ENCODE measurements around the gene EXOC2. TPM values are rescaled to one million over a fixed set of nuclear protein-coding genes. Genes with fewer than 3 reads are reported as not detected.
"Not testable (repeated sequence)": the region's sequence is repeated elsewhere in the genome, so short reads cannot be mapped to it uniquely, and the experiment has no call there.

The EXOC2 gene
- total and polyA plus RNA-seq, 2 experiments from 2014 or later: 28.9 to 29.2 TPM

DNA sequence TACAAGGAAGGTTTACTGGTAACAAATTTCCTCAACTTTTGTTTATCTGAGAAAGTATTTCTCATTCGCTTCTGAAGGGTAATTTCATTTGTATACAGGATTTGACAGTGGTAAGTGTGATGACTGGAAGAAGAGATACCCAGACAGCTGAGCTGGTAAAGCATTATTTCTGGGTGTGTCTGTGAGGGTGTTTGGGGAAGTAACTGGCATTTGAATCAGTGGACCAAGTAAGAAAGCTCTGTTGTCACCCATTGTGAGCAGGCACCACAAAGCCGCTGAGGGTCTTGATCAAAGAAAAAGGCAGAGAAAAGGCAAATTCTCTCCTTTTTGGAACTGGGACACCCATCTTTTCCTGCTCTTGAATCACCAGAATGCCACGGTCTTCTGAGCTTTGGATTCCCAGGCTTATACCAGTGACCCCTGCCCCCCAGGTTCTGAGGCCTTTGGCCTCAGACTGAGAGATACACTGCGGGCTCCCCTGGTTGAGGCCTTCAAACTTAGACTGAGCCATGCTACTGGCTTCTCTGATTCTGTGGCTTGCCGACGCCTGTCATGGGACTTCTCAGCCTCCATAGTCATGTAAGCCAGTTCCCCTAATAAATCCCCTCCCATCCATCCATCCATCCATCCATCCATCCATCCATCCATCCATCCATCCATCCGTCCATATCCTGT, 25.5 kb downstream of the EXOC2 start:
- Histone ChIP-seq H3K36me3 (no peaks in the 10 kb centered on the region), H3K27ac (no peak overlapping the region), H3K9me3 (ENCODE audit: low read depth) (no peaks in the 10 kb centered on the region), H3K4me3 (no peak overlapping the region), H3K4me1 (ENCODE audit: low read depth) (no peaks in the 10 kb centered on the region), H3K27me3 (no peaks in the 10 kb centered on the region)
- no peak for DNase-seq (ENCODE audit: low read depth in 1 of 2, low spot score in 1 of 2)
- TF ChIP-seq CTCF (IDR thresholded peaks at IDR 0.05; ENCODE audit: low read depth, low read length): no peak

DNA sequence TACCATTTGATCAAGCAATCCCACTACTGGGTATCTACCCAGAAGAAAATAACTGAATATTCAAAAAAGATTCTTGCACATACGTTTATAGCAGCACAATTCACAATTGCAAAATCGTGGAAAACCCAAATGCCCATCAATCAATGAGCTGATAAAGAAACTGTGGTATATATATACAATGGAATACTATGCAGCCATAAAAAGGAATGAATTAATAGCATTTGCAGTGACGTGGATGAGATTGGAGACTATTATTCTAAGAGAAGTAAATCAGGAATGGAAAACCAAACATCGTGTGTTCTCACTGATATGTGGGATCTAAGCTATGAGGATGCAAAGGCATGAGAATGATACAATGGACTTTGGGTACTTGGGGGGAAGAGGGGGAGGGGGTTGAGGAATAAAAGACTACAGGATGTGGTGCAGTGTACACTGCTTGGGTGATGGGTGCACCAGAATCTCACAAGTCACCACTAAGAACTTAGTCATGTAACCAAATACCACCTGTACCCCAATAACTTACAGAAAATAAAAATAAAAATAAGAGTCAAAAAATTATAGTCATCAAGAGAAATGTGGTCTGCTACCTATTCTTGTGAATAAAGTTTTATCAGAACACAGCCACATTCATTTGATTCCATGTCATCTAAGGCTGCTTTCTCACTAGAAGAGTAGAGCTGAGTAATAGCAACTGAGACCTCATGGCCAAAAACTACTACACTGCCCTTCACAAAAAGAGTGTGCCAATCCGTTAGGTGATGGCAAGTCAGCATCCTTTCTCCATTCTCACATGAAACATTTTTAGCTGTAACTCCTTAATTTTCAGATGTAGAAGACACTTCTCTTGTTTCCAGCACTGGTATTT, 27.3 kb downstream of the EXOC2 start:
- no peak for TF ChIP-seq CTCF (IDR thresholded peaks at IDR 0.05; ENCODE audit: low read depth, low read length)
- Histone ChIP-seq H3K4me1 (ENCODE audit: low read depth) (no peaks in the 10 kb centered on the region), H3K27ac (no peak overlapping the region), H3K36me3 (no peaks in the 10 kb centered on the region), H3K4me3 (no peak overlapping the region), H3K9me3 (ENCODE audit: low read depth) (no peaks in the 10 kb centered on the region), H3K27me3 (no peaks in the 10 kb centered on the region)
- DNase-seq (ENCODE audit: low read depth in 1 of 2, low spot score in 1 of 2): no peak

GRCh38 chr6:663788-664187, 29.2 kb downstream of the EXOC2 start:
- H3K9me3 ChIP-seq (ENCODE audit: low read depth); H3K36me3 ChIP-seq; H3K27ac ChIP-seq; H3K4me1 ChIP-seq (ENCODE audit: low read depth); DNase-seq (ENCODE audit: low read depth in 1 of 2, low spot score in 1 of 2); H3K4me3 ChIP-seq; H3K27me3 ChIP-seq: not testable (repeated sequence)

DNA sequence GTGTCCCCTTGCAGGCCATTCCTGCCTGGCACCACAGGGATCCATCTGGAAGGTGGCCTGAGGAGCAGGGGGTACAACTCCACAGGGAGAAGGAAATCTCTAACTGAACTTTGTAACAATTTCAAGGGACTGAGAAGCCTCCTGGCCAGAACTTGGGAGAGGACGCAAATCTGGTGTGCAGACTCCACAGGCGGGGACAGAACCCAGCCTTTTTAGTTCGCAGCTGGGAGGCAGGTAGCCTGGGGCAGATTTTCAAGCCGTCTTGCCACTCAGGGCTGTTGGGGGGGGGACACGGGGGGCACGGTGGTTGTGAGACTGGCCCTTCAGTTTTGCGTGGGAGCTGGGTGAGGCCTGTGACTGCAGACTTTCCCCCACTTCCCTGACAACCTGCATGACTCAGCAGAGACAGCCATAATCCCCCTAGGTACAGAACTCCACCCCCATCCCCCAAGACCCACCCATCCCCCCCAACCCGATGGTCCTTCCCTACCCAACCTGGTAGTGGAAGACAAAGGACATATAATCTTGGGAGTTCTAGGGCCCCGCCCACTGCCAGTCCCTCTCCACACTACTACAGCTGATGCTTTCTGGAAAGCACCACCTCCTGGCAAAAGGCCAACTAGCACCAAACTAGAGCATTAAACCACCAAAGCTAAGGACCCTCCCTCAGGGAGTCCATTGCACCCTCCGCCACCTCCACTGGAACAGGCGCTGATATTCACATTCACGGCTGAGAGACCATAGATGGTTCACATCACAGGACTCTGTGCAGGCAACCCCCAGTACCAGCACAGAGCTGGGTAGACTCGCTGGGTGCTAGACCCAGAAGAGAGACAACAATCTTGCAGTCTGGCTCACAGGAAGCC, 33.0 kb downstream of the EXOC2 start:
- DNase-seq (ENCODE audit: low read depth in 1 of 2, low spot score in 1 of 2): peak in 1 of 2 donors; percentile 12
- Histone ChIP-seq H3K27me3 (no peaks in the 10 kb centered on the region), H3K4me1 (ENCODE audit: low read depth) (peaks cover 20% of the 10 kb centered on the region)

GRCh38 chr6:658244-658643, 34.7 kb downstream of the EXOC2 start:
- no peaks in the 10 kb centered on the region for H3K27me3 ChIP-seq
- no peak for TF ChIP-seq CTCF (IDR thresholded peaks at IDR 0.05; ENCODE audit: low read depth, low read length)
- H3K36me3 ChIP-seq: no peaks in the 10 kb centered on the region
- H3K9me3 ChIP-seq (ENCODE audit: low read depth): no peaks in the 10 kb centered on the region
- H3K4me1 ChIP-seq (ENCODE audit: low read depth): peaks cover 21% of the 10 kb centered on the region
- H3K27ac ChIP-seq: peak overlapping the region; percentile 37
- no peak overlapping the region for H3K4me3 ChIP-seq
- peak; percentile 11 to 90 for DNase-seq (ENCODE audit: low read depth in 1 of 2, low spot score in 1 of 2)

More for the DNA sequence above, 33.0 kb downstream of the EXOC2 start:
- Histone ChIP-seq H3K27ac (no peak overlapping the region), H3K9me3 (ENCODE audit: low read depth) (no peaks in the 10 kb centered on the region), H3K36me3 (no peaks in the 10 kb centered on the region), H3K4me3 (no peak overlapping the region)
- no peak for TF ChIP-seq CTCF (IDR thresholded peaks at IDR 0.05; ENCODE audit: low read depth, low read length)
